Measurements from ENCODE around the gene SEMA5B. TPM values are rescaled to one million over a fixed set of nuclear protein-coding genes. Genes with fewer than 3 reads are reported as not detected.

Gene SEMA5B
- polyA plus RNA-seq, 1 donor from 2014 or later = 7.0 TPM

GRCh38 chr3:123018683-123019082, 8.9 kb downstream of the SEMA5B start:
- Histone ChIP-seq H3K36me3 (ENCODE audit: insufficient read depth, low read length) (no peaks in the 10 kb centered on the region), H4K20me1 (ENCODE audit: insufficient read depth) (no peaks in the 10 kb centered on the region), H3K9me3 (ENCODE audit: low read length) (no peaks in the 10 kb centered on the region), H3K9me2 (ENCODE audit: insufficient read depth, low read length) (no peaks in the 10 kb centered on the region), H3K9ac (ENCODE audit: low read length) (no peak overlapping the region), H3K27me3 (ENCODE audit: insufficient read depth, low read depth, low read length) (no peaks in the 10 kb centered on the region), H3F3A (ENCODE audit: insufficient read depth, low read length, poor library complexity, severe bottlenecking) (no peaks in the 10 kb centered on the region), H3K4me3 (ENCODE audit: low read length) (no peak overlapping the region), H3K27ac (ENCODE audit: low read length) (no peak overlapping the region), H3K79me2 (replicated peaks; ENCODE audit: insufficient read depth, low read length) (no peaks in the 10 kb centered on the region), H3K4me2 (ENCODE audit: low read length) (no peak overlapping the region), H2AFZ (ENCODE audit: low read depth, low read length) (no peak overlapping the region)
- TF ChIP-seq EZH2 (IDR thresholded peaks at IDR 0.05; ENCODE audit: borderline replicate concordance, insufficient read depth, low read length, poor library complexity, severe bottlenecking) (no peak), SMC3 (conservative IDR thresholded peaks at IDR 0.05; ENCODE audit: poor library complexity) (no peak), RAD21 (conservative IDR thresholded peaks at IDR 0.05) (no peak), CTCF (IDR thresholded peaks at IDR 0.05; ENCODE audit: poor library complexity, severe bottlenecking) (no peak), MXI1 (conservative IDR thresholded peaks at IDR 0.05; ENCODE audit: poor library complexity, severe bottlenecking) (no peak), POLR2AphosphoS5 (IDR thresholded peaks at IDR 0.05) (no peak), TAF1 (IDR thresholded peaks at IDR 0.05; ENCODE audit: low read depth) (no peak), EP300 (conservative IDR thresholded peaks at IDR 0.05; ENCODE audit: poor library complexity, severe bottlenecking) (no peak), REST (IDR thresholded peaks at IDR 0.05; ENCODE audit: borderline replicate concordance) (no peak)

- Histone ChIP-seq H3K9me2 (ENCODE audit: insufficient read depth, low read length) (no peaks in the 10 kb centered on the region), H3K36me3 (ENCODE audit: insufficient read depth, low read length) (no peaks in the 10 kb centered on the region), H2AFZ (ENCODE audit: low read depth, low read length) (no peak overlapping the region), H3K79me2 (replicated peaks; ENCODE audit: insufficient read depth, low read length) (no peaks in the 10 kb centered on the region), H3K27ac (ENCODE audit: low read length) (no peak overlapping the region), H3K9me3 (ENCODE audit: low read length) (no peaks in the 10 kb centered on the region), H3F3A (ENCODE audit: insufficient read depth, low read length, poor library complexity, severe bottlenecking) (no peaks in the 10 kb centered on the region), H3K9ac (ENCODE audit: low read length) (no peak overlapping the region), H3K27me3 (ENCODE audit: insufficient read depth, low read depth, low read length) (no peaks in the 10 kb centered on the region), H4K20me1 (ENCODE audit: insufficient read depth) (no peaks in the 10 kb centered on the region), H3K4me3 (ENCODE audit: low read length) (no peak overlapping the region), H3K4me2 (ENCODE audit: low read length) (no peak overlapping the region)
- TF ChIP-seq EZH2 (IDR thresholded peaks at IDR 0.05; ENCODE audit: borderline replicate concordance, insufficient read depth, low read length, poor library complexity, severe bottlenecking) (no peak), MXI1 (conservative IDR thresholded peaks at IDR 0.05; ENCODE audit: poor library complexity, severe bottlenecking) (no peak), REST (IDR thresholded peaks at IDR 0.05; ENCODE audit: borderline replicate concordance) (no peak)
Observed at GRCh38 chr3:123015596-123015995, 12.0 kb downstream of the SEMA5B start.
